ENCODE results near the gene BABAM2. TPM values are rescaled to one million over a fixed set of nuclear protein-coding genes. Genes with fewer than 3 reads are reported as not detected.

BABAM2 gene
- total RNA-seq, 4 donors from 2014 or later = 35.5 to 44.9 (median 39.9) TPM

DNA sequence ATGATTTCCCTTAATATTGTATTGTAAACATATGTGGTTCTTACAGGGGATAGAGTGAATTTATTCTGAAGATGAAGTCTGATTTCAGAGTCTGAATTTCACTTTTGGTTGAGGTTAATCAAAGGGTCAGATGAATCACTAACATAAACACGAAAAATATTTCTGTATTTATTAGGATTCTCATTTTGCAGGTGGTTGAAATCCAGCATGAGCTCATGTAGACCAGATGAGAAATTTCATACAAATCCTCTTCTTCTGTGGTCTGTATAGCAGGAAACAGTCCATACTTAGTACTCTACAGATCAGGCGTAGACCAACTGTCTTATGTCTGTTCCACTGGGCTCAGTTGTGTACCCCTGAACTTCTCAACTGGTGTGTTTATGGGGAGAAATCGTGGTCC lies 157.8 kb downstream of the BABAM2 start:
- intact Hi-C loops (cut with DNase I) = no loop called here
- Histone ChIP-seq H3K4me3 (no peak overlapping the region), H3K36me3 (peaks cover 0 to 5% (median 0%) of the 10 kb centered on the region in 4 donors), H3K27ac (replicated peaks in 1 of 4) (no peak overlapping the region), H3K27me3 (no peaks in the 10 kb centered on the region), H3K9me3 (no peaks in the 10 kb centered on the region), H3K4me1 (peaks cover 8 to 35% (median 27%) of the 10 kb centered on the region in 4 donors)
- no peak for DNase-seq (ENCODE audit: extremely low spot score)
- 89% methylated on average over 3 of the region's 3 CpGs for WGBS
- TF ChIP-seq, protein P1, sequence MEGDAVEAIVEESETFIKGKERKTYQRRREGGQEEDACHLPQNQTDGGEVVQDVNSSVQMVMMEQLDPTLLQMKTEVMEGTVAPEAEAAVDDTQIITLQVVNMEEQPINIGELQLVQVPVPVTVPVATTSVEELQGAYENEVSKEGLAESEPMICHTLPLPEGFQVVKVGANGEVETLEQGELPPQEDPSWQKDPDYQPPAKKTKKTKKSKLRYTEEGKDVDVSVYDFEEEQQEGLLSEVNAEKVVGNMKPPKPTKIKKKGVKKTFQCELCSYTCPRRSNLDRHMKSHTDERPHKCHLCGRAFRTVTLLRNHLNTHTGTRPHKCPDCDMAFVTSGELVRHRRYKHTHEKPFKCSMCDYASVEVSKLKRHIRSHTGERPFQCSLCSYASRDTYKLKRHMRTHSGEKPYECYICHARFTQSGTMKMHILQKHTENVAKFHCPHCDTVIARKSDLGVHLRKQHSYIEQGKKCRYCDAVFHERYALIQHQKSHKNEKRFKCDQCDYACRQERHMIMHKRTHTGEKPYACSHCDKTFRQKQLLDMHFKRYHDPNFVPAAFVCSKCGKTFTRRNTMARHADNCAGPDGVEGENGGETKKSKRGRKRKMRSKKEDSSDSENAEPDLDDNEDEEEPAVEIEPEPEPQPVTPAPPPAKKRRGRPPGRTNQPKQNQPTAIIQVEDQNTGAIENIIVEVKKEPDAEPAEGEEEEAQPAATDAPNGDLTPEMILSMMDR (IDR thresholded peaks at IDR 0.05) = no peak
- TF ChIP-seq EP300 (IDR thresholded peaks at IDR 0.05) (no peak), POLR2A (IDR thresholded peaks at IDR 0.05; ENCODE audit: low read depth) (no peak), POLR2AphosphoS5 (IDR thresholded peaks at IDR 0.05) (no peak)

- TF ChIP-seq POLR2AphosphoS5 (IDR thresholded peaks at IDR 0.05) (peak in 1 of 2 donors; percentile 5), POLR2A (IDR thresholded peaks at IDR 0.05; ENCODE audit: low read depth) (no peak)
- Histone ChIP-seq H3K27me3 (no peaks in the 10 kb centered on the region), H3K4me1 (peaks cover 8 to 35% (median 27%) of the 10 kb centered on the region in 4 donors), H3K27ac (replicated peaks in 1 of 4) (no peak overlapping the region), H3K36me3 (peaks cover 0 to 5% (median 0%) of the 10 kb centered on the region in 4 donors), H3K9me3 (no peaks in the 10 kb centered on the region), H3K4me3 (no peak overlapping the region)
- intact Hi-C loops (cut with DNase I) = no loop called here
- no peak for DNase-seq (ENCODE audit: extremely low spot score)
- 73% methylated on average over 1 of the region's 1 CpG for WGBS
Measured at GRCh38 chr2:28049416-28049815, 158.9 kb downstream of the BABAM2 start.

DNA sequence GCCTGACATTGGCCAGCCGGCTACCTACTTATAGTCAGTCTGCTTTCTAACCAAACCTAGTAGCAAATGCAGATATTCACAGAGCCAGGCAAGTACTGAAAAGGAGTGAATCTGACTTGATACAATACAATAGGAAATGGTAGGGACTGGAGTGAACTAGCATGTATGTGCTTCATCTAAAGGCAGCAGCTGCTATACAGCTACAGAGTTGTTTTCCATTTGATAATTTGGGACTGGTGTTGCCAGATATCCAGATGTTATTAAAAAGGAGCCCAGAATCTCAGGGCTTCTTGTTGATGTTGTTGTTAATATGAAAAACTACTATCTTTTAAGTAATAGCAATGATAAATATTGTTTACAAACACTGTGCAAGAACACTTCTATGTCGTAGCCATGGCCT lies 159.4 kb downstream of the BABAM2 start:
- H3K27me3 ChIP-seq = no peaks in the 10 kb centered on the region
- intact Hi-C loops (cut with DNase I) = no loop called here
- H3K27ac ChIP-seq (replicated peaks in 1 of 4) = no peak overlapping the region
- WGBS = 84% methylated on average over 2 of the region's 2 CpGs
- TF ChIP-seq POLR2AphosphoS5 (IDR thresholded peaks at IDR 0.05) (no peak), POLR2A (IDR thresholded peaks at IDR 0.05; ENCODE audit: low read depth) (no peak), EP300 (IDR thresholded peaks at IDR 0.05) (no peak)
- TF ChIP-seq, protein P1 (IDR thresholded peaks at IDR 0.05) = no peak
- no peak for DNase-seq (ENCODE audit: extremely low spot score)
- peaks cover 8 to 35% (median 27%) of the 10 kb centered on the region in 4 donors for H3K4me1 ChIP-seq
- peaks cover 0 to 5% (median 0%) of the 10 kb centered on the region in 4 donors for H3K36me3 ChIP-seq
- no peaks in the 10 kb centered on the region for H3K9me3 ChIP-seq
- H3K4me3 ChIP-seq = no peak overlapping the region

GRCh38 chr2:28052691-28053090 lies 162.2 kb downstream of the BABAM2 start:
- Histone ChIP-seq H3K9me3 (no peaks in the 10 kb centered on the region), H3K36me3 (no peaks in the 10 kb centered on the region), H3K4me3 (no peak overlapping the region), H3K27ac (replicated peaks in 1 of 4) (no peak overlapping the region), H3K27me3 (no peaks in the 10 kb centered on the region), H3K4me1 (peaks cover 1 to 26% (median 21%) of the 10 kb centered on the region in 4 donors)
- intact Hi-C loops (cut with DNase I) = no loop called here
- no peak for DNase-seq (ENCODE audit: extremely low spot score)
- WGBS = 70% methylated on average over 1 of the region's 1 CpG
- TF ChIP-seq POLR2AphosphoS5 (IDR thresholded peaks at IDR 0.05) (no peak), POLR2A (IDR thresholded peaks at IDR 0.05; ENCODE audit: low read depth) (no peak), EP300 (IDR thresholded peaks at IDR 0.05) (no peak)
- TF ChIP-seq, protein P1 (IDR thresholded peaks at IDR 0.05) = no peak

GRCh38 chr2:28053597-28053996 lies 163.1 kb downstream of the BABAM2 start:
- TF ChIP-seq POLR2AphosphoS5 (IDR thresholded peaks at IDR 0.05) (no peak), POLR2A (IDR thresholded peaks at IDR 0.05; ENCODE audit: low read depth) (no peak), EP300 (IDR thresholded peaks at IDR 0.05) (no peak)
- TF ChIP-seq, protein P1 (IDR thresholded peaks at IDR 0.05) = no peak
- peaks cover 0 to 17% (median 13%) of the 10 kb centered on the region in 4 donors for H3K4me1 ChIP-seq
- H3K27me3 ChIP-seq = no peaks in the 10 kb centered on the region
- no peak overlapping the region for H3K27ac ChIP-seq (replicated peaks in 1 of 4)
- no peak overlapping the region for H3K4me3 ChIP-seq
- DNase-seq (ENCODE audit: extremely low spot score) = no peak
- intact Hi-C loops (cut with DNase I) = no loop called here
- 86% methylated on average over 2 of the region's 2 CpGs for WGBS
- no peaks in the 10 kb centered on the region for H3K9me3 ChIP-seq
- H3K36me3 ChIP-seq = no peaks in the 10 kb centered on the region

All from esophagus muscularis mucosa (tissue), 4 donors.